GM12878 (cell line): ENCODE measurements around the gene SIN3B. TPM values are rescaled to one million over a fixed set of nuclear protein-coding genes. Genes with fewer than 3 reads are reported as not detected.

Experiments
- ATAC-seq: fragments of 200-7000 bp; cut with Tn5 transposase; 3 replicates; pipeline ENCODE4 v1.9.1; 2020; ENCODE audit warnings: mild to moderate bottlenecking, moderate library complexity
- BruUV-seq: library from RNA; stranded (reverse); fragments of 400-500 nt; replicated peaks from 2 replicates; lab custom pipeline; 2021; lab: Mats Ljungman, UMichigan
- CTCF ChIA-PET: fragments of 300-600 bp; sonication (Branson Sonifier 250); formaldehyde crosslinking; extraction: SDS; loops from one replicate; lab custom pipeline; 2021; ENCODE audit warnings: inconsistent platforms; lab: Yijun Ruan, JAX
- POLR2A ChIA-PET: fragments of 350-600 bp; formaldehyde crosslinking; extraction: SDS; loops from one replicate; lab custom pipeline; 2021; ENCODE audit warnings: inconsistent platforms; lab: Charles Lee
- RAD21 ChIA-PET: fragments of 300-600 bp; sonication (Branson Sonifier 250); formaldehyde crosslinking; loops from one replicate; lab custom pipeline; 2023; ENCODE audit warnings: antibody characterized with exemption; ENCODE audit not compliant: unreplicated experiment; lab: Charles Lee
- SMC1A ChIA-PET: fragments of 300-600 bp; sonication (Branson Sonifier 250); formaldehyde crosslinking; loops from one replicate; lab custom pipeline; 2023; ENCODE audit not compliant: unreplicated experiment, uncharacterized antibody; lab: Charles Lee
- DNase-seq: peaks from one replicate; pipeline ENCODE4 v3.0.0-alpha.2; 2011; ENCODE audit warnings: low read depth, low spot score
- FAIRE-seq: peaks from 3 replicates; lab custom pipeline; 2011; peaks lifted over from hg19 to GRCh38; lab: Jason Lieb, UNC
- H2AFZ ChIP-seq: 2 replicates; pipeline ENCODE4 v1.6.0; 2011; ENCODE audit warnings: low read depth, low read length, control low read depth; ENCODE audit not compliant: control insufficient read depth
- H3K27ac ChIP-seq: 2 replicates; pipeline ENCODE4 v1.5.1; 2011; ENCODE audit warnings: control low read depth; ENCODE audit not compliant: control insufficient read depth, insufficient read depth
- H3K27me3 ChIP-seq, 2 experiments: replicated peaks in 1 of 2; 2 replicates each; pipeline versions ENCODE4 v1.6.0 to v1.6.1; 2011; ENCODE audit warnings: low read length in 1 of 2; ENCODE audit not compliant: control insufficient read depth in 2 of 2, insufficient read depth in 2 of 2
- H3K36me3 ChIP-seq, 2 experiments: 2 replicates each; pipeline ENCODE4 v1.5.1; 2011; ENCODE audit warnings: low read length in 1 of 2; ENCODE audit not compliant: control insufficient read depth in 2 of 2, insufficient read depth in 2 of 2
- H3K4me1 ChIP-seq: 2 replicates; pipeline ENCODE4 v1.6.1; 2011; ENCODE audit warnings: mild to moderate bottlenecking, low read length, moderate library complexity, mixed read lengths; ENCODE audit not compliant: control insufficient read depth, insufficient read depth
- H3K4me2 ChIP-seq: 2 replicates; pipeline ENCODE4 v1.6.0; 2011; ENCODE audit warnings: control low read depth; ENCODE audit not compliant: control insufficient read depth, insufficient read depth
- H3K4me3 ChIP-seq: fragments of 200-600 bp; sonication (generic); 2 replicates; pipeline ENCODE4 v1.5.1; 2016
- H3K79me2 ChIP-seq: 2 replicates; pipeline ENCODE4 v1.6.0; 2011; ENCODE audit warnings: low read length; ENCODE audit not compliant: control insufficient read depth, insufficient read depth
- H3K9ac ChIP-seq: 2 replicates; pipeline ENCODE4 v1.8.0; 2011; ENCODE audit warnings: low read length, control low read depth, mixed read lengths; ENCODE audit not compliant: control insufficient read depth, insufficient read depth
- H3K9me3 ChIP-seq: replicated peaks from 3 replicates; pipeline ENCODE4 v1.5.1; 2011; ENCODE audit warnings: mild to moderate bottlenecking, low read length; ENCODE audit not compliant: control insufficient read depth, insufficient read depth
- H4K20me1 ChIP-seq: 2 replicates; pipeline ENCODE4 v1.6.0; 2011; ENCODE audit not compliant: control insufficient read depth, insufficient read depth
- ATF3 ChIP-seq: IDR thresholded peaks from 2 replicates; pipeline ENCODE4 v1.6.1; 2011; ENCODE audit warnings: low read depth, mild to moderate bottlenecking, low read length, moderate library complexity, borderline replicate concordance; ENCODE audit errors: extremely low read depth
- CHD1 ChIP-seq: IDR thresholded peaks from 2 replicates; pipeline ENCODE4 v1.6.1; 2012; ENCODE audit warnings: low read depth, low read length, improper control_type of control experiment
- HDGF ChIP-seq: fragments of 450-650 bp; IDR thresholded peaks from 2 replicates; pipeline ENCODE4 v1.6.1; 2016; ENCODE audit warnings: antibody characterized with exemption
- RUNX3 ChIP-seq: IDR thresholded peaks from 2 replicates; pipeline ENCODE4 v1.6.1; 2012; ENCODE audit warnings: low read length, inconsistent platforms
- ZNF384 ChIP-seq: IDR thresholded peaks from 2 replicates; pipeline ENCODE4 v1.6.1; 2012; ENCODE audit warnings: low read depth, mild to moderate bottlenecking, low read length, improper control_type of control experiment, borderline replicate concordance
- WGBS: methylation state at CpG from one replicate; pipeline ENCODE4 v1.1.6; 2016; ENCODE audit warnings: low lambda C conversion rate; ENCODE audit not compliant: insufficient replicate concordance, insufficient coverage; ENCODE audit errors: missing lambda C conversion rate; 5-methylcytosine and 5-hydroxymethylcytosine counted together
- in situ Hi-C: fragments of 300-500 bp; cut with MboI; formaldehyde crosslinking; loops from 9 replicates; pipeline ENCODE4 v1.14.3; 2018; ENCODE audit warnings: mixed read lengths
- intact Hi-C: fragments of 100-400 bp; cut with micrococcal nuclease; formaldehyde crosslinking; loops from one replicate; pipeline ENCODE4 v1.14.2; 2022; ENCODE audit not compliant: unreplicated experiment
- polyA plus RNA-seq, 11 experiments: library from polyadenylated mRNA; depleted of rRNA in 4 of 11; unstranded in 6 of 11; stranded (reverse) in 5 of 11; fragments of >200 nt; fragmentation: Nextera tagmentation in 4 of 11; fragmentation: Illumina TruSeq in 1 of 11; extraction: Ambion mirVana in 4 of 11; extraction: Trizol in 1 of 11; gene quantifications; 1 replicate in 1 of 11; 2 replicates in 10 of 11; pipeline versions ENCODE4 v1.2.1 to v1.2.3, GENCODE V29; 2011 to 2016; ENCODE audit warnings: inconsistent platforms in 2 of 11, missing spikeins in 2 of 11, low read depth in 1 of 11
- total RNA-seq, 4 experiments: library from RNA; depleted of rRNA in 3 of 4; stranded (reverse); fragments of >200 nt in 3 of 4; fragmentation: Illumina TruSeq in 1 of 4; extraction: Trizol in 1 of 4; gene quantifications; 2 replicates each; pipeline versions ENCODE4 v1.2.1 to v1.2.3, GENCODE V29; 2013 to 2021
- TF ChIP-seq, protein P1 (sequence below): fragments of 450-650 bp; IDR thresholded peaks from 2 replicates; pipeline ENCODE4 v1.6.1; 2017; ENCODE audit warnings: mild to moderate bottlenecking, low read depth, inconsistent platforms; ENCODE audit not compliant: poor library complexity, severe bottlenecking
- TF ChIP-seq, protein P2 (sequence below): fragments of 450-650 bp; conservative IDR thresholded peaks from 2 replicates; pipeline ENCODE4 v1.6.1; 2017; ENCODE audit warnings: mild to moderate bottlenecking, moderate library complexity
- TF ChIP-seq, protein P3 (sequence below), 3 experiments: IDR thresholded peaks in 2 of 3; conservative IDR thresholded peaks in 1 of 3; 2 replicates each; pipeline ENCODE4 v1.5.1; 2011; ENCODE audit warnings: low read depth in 3 of 3, low read length in 3 of 3, mild to moderate bottlenecking in 3 of 3, control low read depth in 2 of 3, moderate library complexity in 2 of 3, inconsistent platforms in 1 of 3, mixed read lengths in 1 of 3; ENCODE audit not compliant: control insufficient read depth in 2 of 3, insufficient read depth in 1 of 3; ENCODE audit errors: extremely low read depth in 1 of 3
- TF ChIP-seq, protein P4 (sequence below): fragments of 450-650 bp; IDR thresholded peaks from 2 replicates; pipeline ENCODE4 v1.6.1; 2017; ENCODE audit warnings: antibody characterized with exemption, mild to moderate bottlenecking, moderate library complexity

SIN3B gene
- total and polyA plus RNA-seq, 10 of the 15 experiments (the other 5 are each of a cell fraction or from before 2014, with no cell fraction given), result 0.68 to 34.5 (median 15.8) TPM

- H3K4me1 ChIP-seq, result no peaks in the 10 kb centered on the region
- ChIA-PET CTCF (no interaction called here), POLR2A (no interaction called here), SMC1A (no interaction called here), RAD21 (no interaction called here)
- no peak overlapping the region for H3K9ac ChIP-seq
- TF ChIP-seq ATF3 (no peak), HDGF (no peak), RUNX3 (no peak), ZNF384 (no peak), CHD1 (no peak)
- TF ChIP-seq, protein P1, sequence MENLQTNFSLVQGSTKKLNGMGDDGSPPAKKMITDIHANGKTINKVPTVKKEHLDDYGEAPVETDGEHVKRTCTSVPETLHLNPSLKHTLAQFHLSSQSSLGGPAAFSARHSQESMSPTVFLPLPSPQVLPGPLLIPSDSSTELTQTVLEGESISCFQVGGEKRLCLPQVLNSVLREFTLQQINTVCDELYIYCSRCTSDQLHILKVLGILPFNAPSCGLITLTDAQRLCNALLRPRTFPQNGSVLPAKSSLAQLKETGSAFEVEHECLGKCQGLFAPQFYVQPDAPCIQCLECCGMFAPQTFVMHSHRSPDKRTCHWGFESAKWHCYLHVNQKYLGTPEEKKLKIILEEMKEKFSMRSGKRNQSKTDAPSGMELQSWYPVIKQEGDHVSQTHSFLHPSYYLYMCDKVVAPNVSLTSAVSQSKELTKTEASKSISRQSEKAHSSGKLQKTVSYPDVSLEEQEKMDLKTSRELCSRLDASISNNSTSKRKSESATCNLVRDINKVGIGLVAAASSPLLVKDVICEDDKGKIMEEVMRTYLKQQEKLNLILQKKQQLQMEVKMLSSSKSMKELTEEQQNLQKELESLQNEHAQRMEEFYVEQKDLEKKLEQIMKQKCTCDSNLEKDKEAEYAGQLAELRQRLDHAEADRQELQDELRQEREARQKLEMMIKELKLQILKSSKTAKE, result no peak
- TF ChIP-seq, protein P2, sequence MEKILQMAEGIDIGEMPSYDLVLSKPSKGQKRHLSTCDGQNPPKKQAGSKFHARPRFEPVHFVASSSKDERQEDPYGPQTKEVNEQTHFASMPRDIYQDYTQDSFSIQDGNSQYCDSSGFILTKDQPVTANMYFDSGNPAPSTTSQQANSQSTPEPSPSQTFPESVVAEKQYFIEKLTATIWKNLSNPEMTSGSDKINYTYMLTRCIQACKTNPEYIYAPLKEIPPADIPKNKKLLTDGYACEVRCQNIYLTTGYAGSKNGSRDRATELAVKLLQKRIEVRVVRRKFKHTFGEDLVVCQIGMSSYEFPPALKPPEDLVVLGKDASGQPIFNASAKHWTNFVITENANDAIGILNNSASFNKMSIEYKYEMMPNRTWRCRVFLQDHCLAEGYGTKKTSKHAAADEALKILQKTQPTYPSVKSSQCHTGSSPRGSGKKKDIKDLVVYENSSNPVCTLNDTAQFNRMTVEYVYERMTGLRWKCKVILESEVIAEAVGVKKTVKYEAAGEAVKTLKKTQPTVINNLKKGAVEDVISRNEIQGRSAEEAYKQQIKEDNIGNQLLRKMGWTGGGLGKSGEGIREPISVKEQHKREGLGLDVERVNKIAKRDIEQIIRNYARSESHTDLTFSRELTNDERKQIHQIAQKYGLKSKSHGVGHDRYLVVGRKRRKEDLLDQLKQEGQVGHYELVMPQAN, result no peak
- TF ChIP-seq, protein P3, sequence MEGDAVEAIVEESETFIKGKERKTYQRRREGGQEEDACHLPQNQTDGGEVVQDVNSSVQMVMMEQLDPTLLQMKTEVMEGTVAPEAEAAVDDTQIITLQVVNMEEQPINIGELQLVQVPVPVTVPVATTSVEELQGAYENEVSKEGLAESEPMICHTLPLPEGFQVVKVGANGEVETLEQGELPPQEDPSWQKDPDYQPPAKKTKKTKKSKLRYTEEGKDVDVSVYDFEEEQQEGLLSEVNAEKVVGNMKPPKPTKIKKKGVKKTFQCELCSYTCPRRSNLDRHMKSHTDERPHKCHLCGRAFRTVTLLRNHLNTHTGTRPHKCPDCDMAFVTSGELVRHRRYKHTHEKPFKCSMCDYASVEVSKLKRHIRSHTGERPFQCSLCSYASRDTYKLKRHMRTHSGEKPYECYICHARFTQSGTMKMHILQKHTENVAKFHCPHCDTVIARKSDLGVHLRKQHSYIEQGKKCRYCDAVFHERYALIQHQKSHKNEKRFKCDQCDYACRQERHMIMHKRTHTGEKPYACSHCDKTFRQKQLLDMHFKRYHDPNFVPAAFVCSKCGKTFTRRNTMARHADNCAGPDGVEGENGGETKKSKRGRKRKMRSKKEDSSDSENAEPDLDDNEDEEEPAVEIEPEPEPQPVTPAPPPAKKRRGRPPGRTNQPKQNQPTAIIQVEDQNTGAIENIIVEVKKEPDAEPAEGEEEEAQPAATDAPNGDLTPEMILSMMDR (IDR thresholded peaks at IDR 0.05 in 2 of 3, conservative IDR thresholded peaks at IDR 0.05 in 1 of 3; ENCODE audit: control insufficient read depth in 2 of 3, extremely low read depth in 1 of 3, insufficient read depth in 1 of 3, low read depth in 3 of 3, low read length in 3 of 3), result no peak
- TF ChIP-seq, protein P4, sequence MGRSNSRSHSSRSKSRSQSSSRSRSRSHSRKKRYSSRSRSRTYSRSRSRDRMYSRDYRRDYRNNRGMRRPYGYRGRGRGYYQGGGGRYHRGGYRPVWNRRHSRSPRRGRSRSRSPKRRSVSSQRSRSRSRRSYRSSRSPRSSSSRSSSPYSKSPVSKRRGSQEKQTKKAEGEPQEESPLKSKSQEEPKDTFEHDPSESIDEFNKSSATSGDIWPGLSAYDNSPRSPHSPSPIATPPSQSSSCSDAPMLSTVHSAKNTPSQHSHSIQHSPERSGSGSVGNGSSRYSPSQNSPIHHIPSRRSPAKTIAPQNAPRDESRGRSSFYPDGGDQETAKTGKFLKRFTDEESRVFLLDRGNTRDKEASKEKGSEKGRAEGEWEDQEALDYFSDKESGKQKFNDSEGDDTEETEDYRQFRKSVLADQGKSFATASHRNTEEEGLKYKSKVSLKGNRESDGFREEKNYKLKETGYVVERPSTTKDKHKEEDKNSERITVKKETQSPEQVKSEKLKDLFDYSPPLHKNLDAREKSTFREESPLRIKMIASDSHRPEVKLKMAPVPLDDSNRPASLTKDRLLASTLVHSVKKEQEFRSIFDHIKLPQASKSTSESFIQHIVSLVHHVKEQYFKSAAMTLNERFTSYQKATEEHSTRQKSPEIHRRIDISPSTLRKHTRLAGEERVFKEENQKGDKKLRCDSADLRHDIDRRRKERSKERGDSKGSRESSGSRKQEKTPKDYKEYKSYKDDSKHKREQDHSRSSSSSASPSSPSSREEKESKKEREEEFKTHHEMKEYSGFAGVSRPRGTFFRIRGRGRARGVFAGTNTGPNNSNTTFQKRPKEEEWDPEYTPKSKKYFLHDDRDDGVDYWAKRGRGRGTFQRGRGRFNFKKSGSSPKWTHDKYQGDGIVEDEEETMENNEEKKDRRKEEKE, result no peak
- H3K9me3 ChIP-seq, result no peaks in the 10 kb centered on the region; the same call in 2 of the 3 replicates
- no peaks in the 10 kb centered on the region for H3K79me2 ChIP-seq
- intact Hi-C loops, result no loop called here
- H3K36me3 ChIP-seq, result no peaks in the 10 kb centered on the region
- H2AFZ ChIP-seq, result no peak overlapping the region
- ATAC-seq (no peak), FAIRE-seq (no peak), DNase-seq (no peak)
- no peaks in the 10 kb centered on the region for H4K20me1 ChIP-seq
- H3K4me3 ChIP-seq, result no peak overlapping the region
- 43% methylated on average over 4 of the region's 4 CpGs for WGBS
- no peaks in the 10 kb centered on the region for H3K27me3 ChIP-seq
- no TSS peak for BruUV-seq
- no peak overlapping the region for H3K27ac ChIP-seq
- no peak overlapping the region for H3K4me2 ChIP-seq
- in situ Hi-C loops, result no loop called here
These were observed 25.0 kb upstream of the SIN3B start for GRCh38 chr19:16804176-16804575.
